Measurements from ENCODE around the gene CES5A. TPM values are rescaled to one million over a fixed set of nuclear protein-coding genes. Genes with fewer than 3 reads are reported as not detected.
"Not testable (repeated sequence)": the region's sequence is repeated elsewhere in the genome, so short reads cannot be mapped to it uniquely, and the experiment has no call there.

The CES5A gene
- total RNA-seq, 1 donor from 2014 or later, result not detected

GRCh38 chr16:55821210-55821609 is 54.0 kb downstream of the CES5A start:
- H3K4me3 ChIP-seq (ENCODE audit: low read length in 3 of 3), result no peak overlapping the region
- H3K4me1 ChIP-seq (ENCODE audit: control insufficient read depth in 3 of 3, insufficient read depth in 3 of 3, low read length in 3 of 3), result no peaks in the 10 kb centered on the region
- H3K27me3 ChIP-seq (ENCODE audit: control insufficient read depth in 3 of 3, insufficient read depth in 3 of 3, low read length in 3 of 3), result peaks cover 0 to 16% (median 7%) of the 10 kb centered on the region in 3 donors
- no peaks in the 10 kb centered on the region for H3K9me3 ChIP-seq (ENCODE audit: control insufficient read depth in 3 of 3, low read length in 3 of 3)
- H3K36me3 ChIP-seq (ENCODE audit: control insufficient read depth in 3 of 3, insufficient read depth in 3 of 3, low read length in 3 of 3), result peaks cover 0 to 2% (median 0%) of the 10 kb centered on the region in 3 donors
- no peak overlapping the region for H3K27ac ChIP-seq (ENCODE audit: low read depth, low read length)
- no peak overlapping the region for H3K9ac ChIP-seq (ENCODE audit: low read depth in 1 of 3, low read length in 3 of 3)

GRCh38 chr16:55820615-55821014 is 54.6 kb downstream of the CES5A start:
- peaks cover 0 to 16% (median 7%) of the 10 kb centered on the region in 3 donors for H3K27me3 ChIP-seq (ENCODE audit: control insufficient read depth in 3 of 3, insufficient read depth in 3 of 3, low read length in 3 of 3)
- H3K36me3 ChIP-seq (ENCODE audit: control insufficient read depth in 3 of 3, insufficient read depth in 3 of 3, low read length in 3 of 3), result peaks cover 0 to 2% (median 0%) of the 10 kb centered on the region in 3 donors
- no peaks in the 10 kb centered on the region for H3K9me3 ChIP-seq (ENCODE audit: control insufficient read depth in 3 of 3, low read length in 3 of 3)
- H3K9ac ChIP-seq (ENCODE audit: low read depth in 1 of 3, low read length in 3 of 3), result no peak overlapping the region
- H3K4me3 ChIP-seq (ENCODE audit: low read length in 3 of 3), result no peak overlapping the region
- no peak overlapping the region for H3K27ac ChIP-seq (ENCODE audit: low read depth, low read length)
- H3K4me1 ChIP-seq (ENCODE audit: control insufficient read depth in 3 of 3, insufficient read depth in 3 of 3, low read length in 3 of 3), result no peaks in the 10 kb centered on the region

- Histone ChIP-seq H3K4me1 (ENCODE audit: control insufficient read depth in 3 of 3, insufficient read depth in 3 of 3, low read length in 3 of 3) (no peaks in the 10 kb centered on the region), H3K4me3 (ENCODE audit: low read length in 3 of 3) (no peak overlapping the region), H3K27ac (ENCODE audit: low read depth, low read length) (no peak overlapping the region), H3K9ac (ENCODE audit: low read depth in 1 of 3, low read length in 3 of 3) (no peak overlapping the region), H3K27me3 (ENCODE audit: control insufficient read depth in 3 of 3, insufficient read depth in 3 of 3, low read length in 3 of 3) (peaks cover 0 to 16% (median 7%) of the 10 kb centered on the region in 3 donors), H3K36me3 (ENCODE audit: control insufficient read depth in 3 of 3, insufficient read depth in 3 of 3, low read length in 3 of 3) (peaks cover 0 to 2% (median 0%) of the 10 kb centered on the region in 3 donors), H3K9me3 (ENCODE audit: control insufficient read depth in 3 of 3, low read length in 3 of 3) (no peaks in the 10 kb centered on the region)
These were observed 57.8 kb downstream of the CES5A start for GRCh38 chr16:55817236-55817912.

GRCh38 chr16:55816222-55816621 is 59.0 kb downstream of the CES5A start:
- not testable (repeated sequence) for H3K9ac ChIP-seq (ENCODE audit: low read depth in 1 of 3, low read length in 3 of 3); H3K27ac ChIP-seq (ENCODE audit: low read depth, low read length); H3K4me1 ChIP-seq (ENCODE audit: control insufficient read depth in 3 of 3, insufficient read depth in 3 of 3, low read length in 3 of 3); H3K36me3 ChIP-seq (ENCODE audit: control insufficient read depth in 3 of 3, insufficient read depth in 3 of 3, low read length in 3 of 3); H3K9me3 ChIP-seq (ENCODE audit: control insufficient read depth in 3 of 3, low read length in 3 of 3); H3K4me3 ChIP-seq (ENCODE audit: low read length in 3 of 3)
- peaks cover 0 to 14% (median 9%) of the 10 kb centered on the region in 3 donors for H3K27me3 ChIP-seq (ENCODE audit: control insufficient read depth in 3 of 3, insufficient read depth in 3 of 3, low read length in 3 of 3)

- no peak overlapping the region for H3K4me3 ChIP-seq (ENCODE audit: low read length in 3 of 3)
- H3K9me3 ChIP-seq (ENCODE audit: control insufficient read depth in 3 of 3, low read length in 3 of 3), result no peaks in the 10 kb centered on the region
- no peak overlapping the region for H3K27ac ChIP-seq (ENCODE audit: low read depth, low read length)
- no peaks in the 10 kb centered on the region for H3K36me3 ChIP-seq (ENCODE audit: control insufficient read depth in 3 of 3, insufficient read depth in 3 of 3, low read length in 3 of 3)
- H3K4me1 ChIP-seq (ENCODE audit: control insufficient read depth in 3 of 3, insufficient read depth in 3 of 3, low read length in 3 of 3), result no peaks in the 10 kb centered on the region
- no peak overlapping the region for H3K9ac ChIP-seq (ENCODE audit: low read depth in 1 of 3, low read length in 3 of 3)
- H3K27me3 ChIP-seq (ENCODE audit: control insufficient read depth in 3 of 3, insufficient read depth in 3 of 3, low read length in 3 of 3), result peaks cover 0 to 14% (median 9%) of the 10 kb centered on the region in 3 donors
These were observed 59.9 kb downstream of the CES5A start for GRCh38 chr16:55815320-55815719.

- not testable (repeated sequence) for H3K9ac ChIP-seq (ENCODE audit: low read depth in 1 of 3, low read length in 3 of 3); H3K9me3 ChIP-seq (ENCODE audit: control insufficient read depth in 3 of 3, low read length in 3 of 3); H3K27me3 ChIP-seq (ENCODE audit: control insufficient read depth in 3 of 3, insufficient read depth in 3 of 3, low read length in 3 of 3); H3K4me1 ChIP-seq (ENCODE audit: control insufficient read depth in 3 of 3, insufficient read depth in 3 of 3, low read length in 3 of 3); H3K36me3 ChIP-seq (ENCODE audit: control insufficient read depth in 3 of 3, insufficient read depth in 3 of 3, low read length in 3 of 3); H3K27ac ChIP-seq (ENCODE audit: low read depth, low read length); H3K4me3 ChIP-seq (ENCODE audit: low read length in 3 of 3)
These were observed 61.0 kb downstream of the CES5A start for GRCh38 chr16:55814174-55814573.

GRCh38 chr16:55813730-55814129 is 61.4 kb downstream of the CES5A start:
- not testable (repeated sequence) for H3K4me3 ChIP-seq (ENCODE audit: low read length in 3 of 3); H3K9ac ChIP-seq (ENCODE audit: low read depth in 1 of 3, low read length in 3 of 3); H3K27me3 ChIP-seq (ENCODE audit: control insufficient read depth in 3 of 3, insufficient read depth in 3 of 3, low read length in 3 of 3); H3K36me3 ChIP-seq (ENCODE audit: control insufficient read depth in 3 of 3, insufficient read depth in 3 of 3, low read length in 3 of 3); H3K9me3 ChIP-seq (ENCODE audit: control insufficient read depth in 3 of 3, low read length in 3 of 3); H3K27ac ChIP-seq (ENCODE audit: low read depth, low read length); H3K4me1 ChIP-seq (ENCODE audit: control insufficient read depth in 3 of 3, insufficient read depth in 3 of 3, low read length in 3 of 3)

GRCh38 chr16:55812951-55813350 is 62.2 kb downstream of the CES5A start:
- no peak overlapping the region for H3K9ac ChIP-seq (ENCODE audit: low read depth in 1 of 3, low read length in 3 of 3)
- H3K27ac ChIP-seq (ENCODE audit: low read depth, low read length), result no peak overlapping the region
- no peak overlapping the region for H3K4me3 ChIP-seq (ENCODE audit: low read length in 3 of 3)
- H3K4me1 ChIP-seq (ENCODE audit: control insufficient read depth in 3 of 3, insufficient read depth in 3 of 3, low read length in 3 of 3), result no peaks in the 10 kb centered on the region
- no peaks in the 10 kb centered on the region for H3K9me3 ChIP-seq (ENCODE audit: control insufficient read depth in 3 of 3, low read length in 3 of 3)
- peaks cover 3 to 9% (median 9%) of the 10 kb centered on the region in 3 donors for H3K27me3 ChIP-seq (ENCODE audit: control insufficient read depth in 3 of 3, insufficient read depth in 3 of 3, low read length in 3 of 3)
- no peaks in the 10 kb centered on the region for H3K36me3 ChIP-seq (ENCODE audit: control insufficient read depth in 3 of 3, insufficient read depth in 3 of 3, low read length in 3 of 3)

GRCh38 chr16:55811811-55812210 is 63.4 kb downstream of the CES5A start:
- Histone ChIP-seq H3K4me1 (ENCODE audit: control insufficient read depth in 3 of 3, insufficient read depth in 3 of 3, low read length in 3 of 3) (no peaks in the 10 kb centered on the region), H3K36me3 (ENCODE audit: control insufficient read depth in 3 of 3, insufficient read depth in 3 of 3, low read length in 3 of 3) (no peaks in the 10 kb centered on the region), H3K27me3 (ENCODE audit: control insufficient read depth in 3 of 3, insufficient read depth in 3 of 3, low read length in 3 of 3) (peaks cover 2 to 9% (median 3%) of the 10 kb centered on the region in 3 donors), H3K9me3 (ENCODE audit: control insufficient read depth in 3 of 3, low read length in 3 of 3) (no peaks in the 10 kb centered on the region), H3K9ac (ENCODE audit: low read depth in 1 of 3, low read length in 3 of 3) (no peak overlapping the region), H3K4me3 (ENCODE audit: low read length in 3 of 3) (no peak overlapping the region), H3K27ac (ENCODE audit: low read depth, low read length) (no peak overlapping the region)

- Histone ChIP-seq H3K36me3 (ENCODE audit: control insufficient read depth in 3 of 3, insufficient read depth in 3 of 3, low read length in 3 of 3) (no peaks in the 10 kb centered on the region), H3K27ac (ENCODE audit: low read depth, low read length) (no peak overlapping the region), H3K9me3 (ENCODE audit: control insufficient read depth in 3 of 3, low read length in 3 of 3) (no peaks in the 10 kb centered on the region), H3K4me1 (ENCODE audit: control insufficient read depth in 3 of 3, insufficient read depth in 3 of 3, low read length in 3 of 3) (no peaks in the 10 kb centered on the region), H3K4me3 (ENCODE audit: low read length in 3 of 3) (no peak overlapping the region), H3K27me3 (ENCODE audit: control insufficient read depth in 3 of 3, insufficient read depth in 3 of 3, low read length in 3 of 3) (peaks cover 2 to 9% (median 3%) of the 10 kb centered on the region in 3 donors), H3K9ac (ENCODE audit: low read depth in 1 of 3, low read length in 3 of 3) (no peak overlapping the region)
These were observed 64.7 kb downstream of the CES5A start for GRCh38 chr16:55810451-55810961.

Measured in skeletal muscle tissue (tissue), 4 donors.